Measurements from ENCODE around the gene LCP1.

LCP1 gene

GRCh38 chr13:46100191-46100815, 81.7 kb downstream of the LCP1 start:
- no peaks in the 10 kb centered on the region for H3K9me2 ChIP-seq (ENCODE audit: low read depth, low read length)
- H4K20me1 ChIP-seq (ENCODE audit: insufficient read depth, low read length) = no peaks in the 10 kb centered on the region
- H3K4me3 ChIP-seq (ENCODE audit: low read depth, low read length, poor library complexity, severe bottlenecking) = no peak overlapping the region
- H2AFZ ChIP-seq (ENCODE audit: low read length) = no peak overlapping the region
- H3K9me3 ChIP-seq (ENCODE audit: low read length) = no peaks in the 10 kb centered on the region
- no peak for TF ChIP-seq EZH2 (IDR thresholded peaks at IDR 0.05; ENCODE audit: borderline replicate concordance, low read length)
- no peak for TF ChIP-seq CTCF (IDR thresholded peaks at IDR 0.05; ENCODE audit: low read length)
- no peaks in the 10 kb centered on the region for H3K27me3 ChIP-seq (ENCODE audit: insufficient read depth, low read length)
- no peaks in the 10 kb centered on the region for H3F3A ChIP-seq (ENCODE audit: insufficient read depth, low read length)
- no peaks in the 10 kb centered on the region for H3K79me2 ChIP-seq (ENCODE audit: insufficient read depth, low read length)
- H3K27ac ChIP-seq (ENCODE audit: low read depth, low read length, poor library complexity, severe bottlenecking) = no peak overlapping the region
- no peak overlapping the region for H3K4me2 ChIP-seq (ENCODE audit: low read length)
- no peaks in the 10 kb centered on the region for H3K4me1 ChIP-seq (ENCODE audit: insufficient read depth, low read length, severe bottlenecking)
- no peak overlapping the region for H3K9ac ChIP-seq (ENCODE audit: low read length)
- no peaks in the 10 kb centered on the region for H3K36me3 ChIP-seq (ENCODE audit: insufficient read depth, low read length)

GRCh38 chr13:46097663-46098062, 84.3 kb downstream of the LCP1 start:
- H3K4me1 ChIP-seq (ENCODE audit: insufficient read depth, low read length, severe bottlenecking) = no peaks in the 10 kb centered on the region
- no peak overlapping the region for H3K4me3 ChIP-seq (ENCODE audit: low read depth, low read length, poor library complexity, severe bottlenecking)
- H3F3A ChIP-seq (ENCODE audit: insufficient read depth, low read length) = no peaks in the 10 kb centered on the region
- H3K9me3 ChIP-seq (ENCODE audit: low read length) = no peaks in the 10 kb centered on the region
- no peak overlapping the region for H3K9ac ChIP-seq (ENCODE audit: low read length)
- H3K79me2 ChIP-seq (ENCODE audit: insufficient read depth, low read length) = no peaks in the 10 kb centered on the region
- no peaks in the 10 kb centered on the region for H3K36me3 ChIP-seq (ENCODE audit: insufficient read depth, low read length)
- no peak overlapping the region for H3K4me2 ChIP-seq (ENCODE audit: low read length)
- H3K27me3 ChIP-seq (ENCODE audit: insufficient read depth, low read length) = no peaks in the 10 kb centered on the region
- no peak overlapping the region for H3K27ac ChIP-seq (ENCODE audit: low read depth, low read length, poor library complexity, severe bottlenecking)
- H4K20me1 ChIP-seq (ENCODE audit: insufficient read depth, low read length) = no peaks in the 10 kb centered on the region
- TF ChIP-seq EZH2 (IDR thresholded peaks at IDR 0.05; ENCODE audit: borderline replicate concordance, low read length) (no peak), CTCF (IDR thresholded peaks at IDR 0.05; ENCODE audit: low read length) (no peak)
- no peak overlapping the region for H2AFZ ChIP-seq (ENCODE audit: low read length)
- no peaks in the 10 kb centered on the region for H3K9me2 ChIP-seq (ENCODE audit: low read depth, low read length)

- no peaks in the 10 kb centered on the region for H3K9me3 ChIP-seq (ENCODE audit: low read length)
- TF ChIP-seq CTCF (IDR thresholded peaks at IDR 0.05; ENCODE audit: low read length) (no peak), EZH2 (IDR thresholded peaks at IDR 0.05; ENCODE audit: borderline replicate concordance, low read length) (no peak)
- no peaks in the 10 kb centered on the region for H3K4me1 ChIP-seq (ENCODE audit: insufficient read depth, low read length, severe bottlenecking)
- no peaks in the 10 kb centered on the region for H3K79me2 ChIP-seq (ENCODE audit: insufficient read depth, low read length)
- no peak overlapping the region for H3K27ac ChIP-seq (ENCODE audit: low read depth, low read length, poor library complexity, severe bottlenecking)
- no peak overlapping the region for H2AFZ ChIP-seq (ENCODE audit: low read length)
- no peaks in the 10 kb centered on the region for H3K27me3 ChIP-seq (ENCODE audit: insufficient read depth, low read length)
- no peaks in the 10 kb centered on the region for H3K36me3 ChIP-seq (ENCODE audit: insufficient read depth, low read length)
- no peak overlapping the region for H3K4me3 ChIP-seq (ENCODE audit: low read depth, low read length, poor library complexity, severe bottlenecking)
- no peaks in the 10 kb centered on the region for H3F3A ChIP-seq (ENCODE audit: insufficient read depth, low read length)
- no peaks in the 10 kb centered on the region for H4K20me1 ChIP-seq (ENCODE audit: insufficient read depth, low read length)
- no peaks in the 10 kb centered on the region for H3K9me2 ChIP-seq (ENCODE audit: low read depth, low read length)
- no peak overlapping the region for H3K4me2 ChIP-seq (ENCODE audit: low read length)
- no peak overlapping the region for H3K9ac ChIP-seq (ENCODE audit: low read length)
Measured at GRCh38 chr13:46097015-46097414, 85.0 kb downstream of the LCP1 start.
